Dermis lymphatic vessel endothelial cell (primary cell): ENCODE results near the gene SCN10A. TPM values are rescaled to one million over a fixed set of nuclear protein-coding genes. Genes with fewer than 3 reads are reported as not detected.

Source experiments
- total RNA-seq: library from RNA; depleted of rRNA; stranded (reverse); fragments of >200 nt; gene quantifications from 2 replicates; pipeline ENCODE4 v1.2.1, GENCODE V29; 2014

SCN10A gene
- not detected in 2 replicates for total RNA-seq

GRCh38 chr3:38816026-38816425 is at the start of gene SCN10A:
SCN10A (minus strand) TSS chr3:38816217; CDS start chr3:38794010, 22,207 bp downstream.

GRCh38 chr3:38649500-38650247 is 166.3 kb downstream of the SCN10A start, which contains the start of gene SCN5A:
SCN5A (minus strand) TSS chr3:38649687; CDS start chr3:38633307, 16,380 bp downstream.

Other genes with a start within 250 kb of the SCN10A start
- gene SCN5A, start 166.5 kb downstream of the SCN10A start, total RNA-seq = 9.8 and 12.4 TPM in 2 replicates
- gene SCN11A, start 235.7 kb upstream of the SCN10A start, total RNA-seq = under 0.01 and 0.09 TPM in 2 replicates
- gene WDR48, start 235.8 kb upstream of the SCN10A start, total RNA-seq = 37.2 and 49.9 TPM in 2 replicates